ENCODE measurements around the gene HMCN1.

Gene HMCN1

GRCh38 chr1:186146974-186147373 lies 412.8 kb downstream of the HMCN1 start:
- no peak overlapping the region for H4K8ac ChIP-seq (ENCODE audit: low read depth, low read length)
- no peak overlapping the region for H2BK120ac ChIP-seq (ENCODE audit: insufficient read depth, low read length, poor library complexity)
- H3K14ac ChIP-seq (ENCODE audit: low read length): no peak overlapping the region
- no peak overlapping the region for H2AK5ac ChIP-seq (ENCODE audit: low read length)
- H3K9ac ChIP-seq (ENCODE audit: low read length): no peak overlapping the region
- no peaks in the 10 kb centered on the region for H3K4me1 ChIP-seq (ENCODE audit: control insufficient read depth in 1 of 2, insufficient read depth in 2 of 2, low read length in 2 of 2)
- H2AFZ ChIP-seq (ENCODE audit: insufficient read depth, low read length, poor library complexity): no peak overlapping the region
- no peak overlapping the region for H3K4me2 ChIP-seq (ENCODE audit: low read length)
- no peaks in the 10 kb centered on the region for H3K36me3 ChIP-seq (ENCODE audit: control insufficient read depth in 1 of 2, insufficient read depth in 2 of 2, low read length in 2 of 2)
- no peaks in the 10 kb centered on the region for H3K79me2 ChIP-seq (ENCODE audit: control insufficient read depth, insufficient read depth, low read length, poor library complexity)
- no peak overlapping the region for H3K27ac ChIP-seq (ENCODE audit: low read depth, low read length)
- H3K4me3 ChIP-seq (ENCODE audit: low read depth, low read length): no peak overlapping the region
- no peak overlapping the region for H3K4ac ChIP-seq (ENCODE audit: low read depth, low read length)
- H4K12ac ChIP-seq (ENCODE audit: low read depth, low read length): no peak overlapping the region
- no peaks in the 10 kb centered on the region for H3K27me3 ChIP-seq (ENCODE audit: insufficient read depth, low read length)
- DNase-seq: no peak
- H3K79me1 ChIP-seq (ENCODE audit: low read length): no peaks in the 10 kb centered on the region
- H2BK5ac ChIP-seq (ENCODE audit: low read depth, low read length, poor library complexity): no peak overlapping the region
- no peak overlapping the region for H3K23ac ChIP-seq (ENCODE audit: low read length)
- H4K91ac ChIP-seq (ENCODE audit: low read depth, low read length): no peak overlapping the region
- no peak overlapping the region for H3K18ac ChIP-seq (ENCODE audit: low read length)
- no peaks in the 10 kb centered on the region for H3K9me3 ChIP-seq (ENCODE audit: insufficient read depth, low read depth, low read length)
- H2BK12ac ChIP-seq (ENCODE audit: low read length): no peak overlapping the region
- no CpG with 5 or more reads among the region's 2 CpGs for WGBS (ENCODE audit: extremely low coverage, insufficient coverage, insufficient read length)

DNA sequence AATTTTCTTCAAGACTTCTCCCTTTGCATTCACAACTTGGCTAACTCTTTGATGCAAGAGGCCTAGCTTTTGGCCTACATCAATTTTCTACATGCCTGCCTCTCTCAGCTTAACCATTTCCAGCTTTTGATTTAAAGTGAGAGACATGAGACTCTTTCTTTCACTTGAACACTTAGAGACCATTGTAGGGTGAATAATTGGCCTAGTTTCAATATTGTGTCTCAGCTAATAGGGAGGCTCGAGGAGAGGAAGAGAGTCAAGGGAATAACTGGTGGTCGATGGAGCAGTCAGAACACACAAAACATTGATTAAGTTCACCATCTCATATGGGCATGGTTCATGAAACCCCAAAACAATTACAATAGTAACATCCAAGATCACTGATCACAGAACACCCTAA lies 415.4 kb downstream of the HMCN1 start:
- Histone ChIP-seq H3K4me2 (ENCODE audit: low read length) (no peak overlapping the region), H3K79me1 (ENCODE audit: low read length) (no peaks in the 10 kb centered on the region), H3K27ac (ENCODE audit: low read depth, low read length) (no peak overlapping the region), H3K23ac (ENCODE audit: low read length) (no peak overlapping the region), H3K4me1 (ENCODE audit: control insufficient read depth in 1 of 2, insufficient read depth in 2 of 2, low read length in 2 of 2) (no peaks in the 10 kb centered on the region), H2BK12ac (ENCODE audit: low read length) (no peak overlapping the region), H2AFZ (ENCODE audit: insufficient read depth, low read length, poor library complexity) (no peak overlapping the region), H4K8ac (ENCODE audit: low read depth, low read length) (no peak overlapping the region), H3K9ac (ENCODE audit: low read length) (no peak overlapping the region), H4K91ac (ENCODE audit: low read depth, low read length) (no peak overlapping the region), H2BK120ac (ENCODE audit: insufficient read depth, low read length, poor library complexity) (no peak overlapping the region), H3K9me3 (ENCODE audit: insufficient read depth, low read depth, low read length) (no peaks in the 10 kb centered on the region), H3K18ac (ENCODE audit: low read length) (no peak overlapping the region), H2BK5ac (ENCODE audit: low read depth, low read length, poor library complexity) (no peak overlapping the region), H3K79me2 (ENCODE audit: control insufficient read depth, insufficient read depth, low read length, poor library complexity) (no peaks in the 10 kb centered on the region), H4K12ac (ENCODE audit: low read depth, low read length) (no peak overlapping the region), H3K27me3 (ENCODE audit: insufficient read depth, low read length) (no peaks in the 10 kb centered on the region), H2AK5ac (ENCODE audit: low read length) (no peak overlapping the region), H3K36me3 (ENCODE audit: control insufficient read depth in 1 of 2, insufficient read depth in 2 of 2, low read length in 2 of 2) (no peaks in the 10 kb centered on the region), H3K4ac (ENCODE audit: low read depth, low read length) (no peak overlapping the region), H3K4me3 (ENCODE audit: low read depth, low read length) (no peak overlapping the region), H3K14ac (ENCODE audit: low read length) (no peak overlapping the region)
- no CpG with 5 or more reads among the region's 2 CpGs for WGBS (ENCODE audit: extremely low coverage, insufficient coverage, insufficient read length)
- no peak for DNase-seq

DNA sequence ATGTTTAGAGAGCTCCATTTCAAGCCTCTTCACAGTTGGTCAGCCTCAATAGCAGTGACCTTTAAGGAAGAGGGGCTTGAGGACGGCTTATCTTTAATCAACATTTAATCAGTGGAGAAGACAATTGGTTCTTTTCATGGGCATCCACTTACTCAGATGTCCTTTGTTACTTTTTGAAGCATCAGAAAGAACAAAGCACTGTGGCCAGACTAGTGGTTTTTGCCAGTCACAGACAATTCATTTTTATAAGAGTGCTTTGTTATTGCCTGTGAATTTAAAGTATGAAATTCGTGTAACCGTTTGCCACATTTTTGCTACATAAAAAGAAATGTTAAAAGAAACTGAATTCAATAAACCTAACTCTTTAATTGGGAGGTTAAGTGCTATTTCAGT lies 418.0 kb downstream of the HMCN1 start:
- H2AK5ac ChIP-seq (ENCODE audit: low read length): no peak overlapping the region
- H3K14ac ChIP-seq (ENCODE audit: low read length): no peak overlapping the region
- H2AFZ ChIP-seq (ENCODE audit: insufficient read depth, low read length, poor library complexity): no peak overlapping the region
- no peak overlapping the region for H3K4me2 ChIP-seq (ENCODE audit: low read length)
- no peak overlapping the region for H3K4me3 ChIP-seq (ENCODE audit: low read depth, low read length)
- H3K79me2 ChIP-seq (ENCODE audit: control insufficient read depth, insufficient read depth, low read length, poor library complexity): no peaks in the 10 kb centered on the region
- H2BK120ac ChIP-seq (ENCODE audit: insufficient read depth, low read length, poor library complexity): no peak overlapping the region
- H2BK12ac ChIP-seq (ENCODE audit: low read length): no peak overlapping the region
- H4K8ac ChIP-seq (ENCODE audit: low read depth, low read length): no peak overlapping the region
- H3K4ac ChIP-seq (ENCODE audit: low read depth, low read length): no peak overlapping the region
- H2BK5ac ChIP-seq (ENCODE audit: low read depth, low read length, poor library complexity): no peak overlapping the region
- peaks cover 0 to 2% of the 10 kb centered on the region in 2 experiments for H3K4me1 ChIP-seq (ENCODE audit: control insufficient read depth in 1 of 2, insufficient read depth in 2 of 2, low read length in 2 of 2)
- no peaks in the 10 kb centered on the region for H3K27me3 ChIP-seq (ENCODE audit: insufficient read depth, low read length)
- H4K91ac ChIP-seq (ENCODE audit: low read depth, low read length): no peak overlapping the region
- WGBS (ENCODE audit: extremely low coverage, insufficient coverage, insufficient read length): no CpG with 5 or more reads among the region's 3 CpGs
- H3K79me1 ChIP-seq (ENCODE audit: low read length): peaks cover 2% of the 10 kb centered on the region
- H4K12ac ChIP-seq (ENCODE audit: low read depth, low read length): no peak overlapping the region
- H3K18ac ChIP-seq (ENCODE audit: low read length): no peak overlapping the region
- no peak for DNase-seq
- H3K23ac ChIP-seq (ENCODE audit: low read length): no peak overlapping the region
- H3K9ac ChIP-seq (ENCODE audit: low read length): no peak overlapping the region
- no peaks in the 10 kb centered on the region for H3K36me3 ChIP-seq (ENCODE audit: control insufficient read depth in 1 of 2, insufficient read depth in 2 of 2, low read length in 2 of 2)
- H3K9me3 ChIP-seq (ENCODE audit: insufficient read depth, low read depth, low read length): no peaks in the 10 kb centered on the region
- H3K27ac ChIP-seq (ENCODE audit: low read depth, low read length): peak overlapping the region; percentile 48

DNA sequence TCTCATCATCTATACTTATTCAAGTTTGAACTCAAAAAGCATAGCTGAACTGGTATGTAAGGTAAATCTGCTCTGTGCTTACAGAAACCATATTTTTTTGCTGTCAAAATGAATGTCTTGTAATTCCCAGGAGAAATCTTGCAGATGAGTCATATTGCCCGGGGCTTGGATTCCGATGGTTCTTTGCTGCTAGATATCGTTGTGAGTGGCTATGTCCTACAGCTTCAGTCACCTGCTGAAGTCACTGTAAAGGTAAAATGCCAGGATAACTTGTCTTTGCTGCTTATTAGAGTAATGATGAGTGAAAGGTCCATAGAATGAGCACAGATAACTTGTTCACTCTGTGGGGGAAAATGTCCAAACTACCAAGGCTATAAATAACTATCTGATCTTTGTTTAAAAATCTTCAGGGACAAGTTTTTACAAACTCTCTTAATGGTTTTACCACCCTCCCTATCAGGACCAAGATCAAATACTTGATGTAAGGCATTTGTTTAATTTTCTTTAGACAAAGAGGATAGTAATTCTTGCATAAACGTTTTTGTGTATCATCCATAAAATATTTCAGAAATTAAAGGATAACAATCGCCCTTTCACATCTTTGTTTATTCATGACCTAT lies 418.5 kb downstream of the HMCN1 start:
- Histone ChIP-seq H3K79me1 (ENCODE audit: low read length) (peaks cover 2% of the 10 kb centered on the region), H3K79me2 (ENCODE audit: control insufficient read depth, insufficient read depth, low read length, poor library complexity) (no peaks in the 10 kb centered on the region), H3K4me3 (ENCODE audit: low read depth, low read length) (no peak overlapping the region), H3K9me3 (ENCODE audit: insufficient read depth, low read depth, low read length) (no peaks in the 10 kb centered on the region), H4K12ac (ENCODE audit: low read depth, low read length) (no peak overlapping the region), H2BK5ac (ENCODE audit: low read depth, low read length, poor library complexity) (no peak overlapping the region), H2AFZ (ENCODE audit: insufficient read depth, low read length, poor library complexity) (no peak overlapping the region), H3K27me3 (ENCODE audit: insufficient read depth, low read length) (no peaks in the 10 kb centered on the region), H4K91ac (ENCODE audit: low read depth, low read length) (no peak overlapping the region), H3K27ac (ENCODE audit: low read depth, low read length) (no peak overlapping the region), H3K9ac (ENCODE audit: low read length) (no peak overlapping the region), H3K4ac (ENCODE audit: low read depth, low read length) (no peak overlapping the region), H4K8ac (ENCODE audit: low read depth, low read length) (no peak overlapping the region), H3K4me2 (ENCODE audit: low read length) (no peak overlapping the region), H3K14ac (ENCODE audit: low read length) (no peak overlapping the region), H3K23ac (ENCODE audit: low read length) (no peak overlapping the region), H3K36me3 (ENCODE audit: control insufficient read depth in 1 of 2, insufficient read depth in 2 of 2, low read length in 2 of 2) (no peaks in the 10 kb centered on the region), H2BK120ac (ENCODE audit: insufficient read depth, low read length, poor library complexity) (no peak overlapping the region), H3K4me1 (ENCODE audit: control insufficient read depth in 1 of 2, insufficient read depth in 2 of 2, low read length in 2 of 2) (peaks cover 0 to 2% of the 10 kb centered on the region in 2 experiments), H3K18ac (ENCODE audit: low read length) (no peak overlapping the region), H2AK5ac (ENCODE audit: low read length) (no peak overlapping the region), H2BK12ac (ENCODE audit: low read length) (no peak overlapping the region)
- DNase-seq: peak; percentile 99 to 100
- WGBS (ENCODE audit: extremely low coverage, insufficient coverage, insufficient read length): no CpG with 5 or more reads among the region's 5 CpGs

Data from trophoblast cell (in vitro differentiated cells and primary cell).